Measurements from ENCODE around the gene TSTD1. TPM values are rescaled to one million over a fixed set of nuclear protein-coding genes. Genes with fewer than 3 reads are reported as not detected.

Gene TSTD1
- total RNA-seq, 1 donor, result 0.72 TPM

- TF ChIP-seq CTCF (IDR thresholded peaks at IDR 0.05; ENCODE audit: extremely low read depth, low read depth, low read length), result no peak
- Histone ChIP-seq H4K20me1 (ENCODE audit: insufficient read depth, low read length) (no peaks in the 10 kb centered on the region), H3K36me3 (ENCODE audit: insufficient read depth, low read length) (no peaks in the 10 kb centered on the region), H3K4me2 (ENCODE audit: insufficient read depth, low read length) (no peak overlapping the region), H3K27ac (ENCODE audit: low read depth, low read length) (peak overlapping the region; percentile 80), H2AFZ (ENCODE audit: low read length) (no peak overlapping the region), H3K27me3 (ENCODE audit: insufficient read depth, low read length) (no peaks in the 10 kb centered on the region), H3K4me1 (ENCODE audit: insufficient read depth, low read length) (peaks cover 46% of the 10 kb centered on the region), H3K9me3 (ENCODE audit: low read depth, low read length) (no peaks in the 10 kb centered on the region), H3K79me2 (ENCODE audit: insufficient read depth, low read length) (no peaks in the 10 kb centered on the region), H3K4me3 (ENCODE audit: insufficient read depth, low read length) (no peak overlapping the region)
- DNase-seq (ENCODE audit: insufficient read length, low spot score, missing footprints), result peak; percentile 83
These were observed 45.2 kb upstream of the TSTD1 start for GRCh38 chr1:161083748-161084596.

DNA sequence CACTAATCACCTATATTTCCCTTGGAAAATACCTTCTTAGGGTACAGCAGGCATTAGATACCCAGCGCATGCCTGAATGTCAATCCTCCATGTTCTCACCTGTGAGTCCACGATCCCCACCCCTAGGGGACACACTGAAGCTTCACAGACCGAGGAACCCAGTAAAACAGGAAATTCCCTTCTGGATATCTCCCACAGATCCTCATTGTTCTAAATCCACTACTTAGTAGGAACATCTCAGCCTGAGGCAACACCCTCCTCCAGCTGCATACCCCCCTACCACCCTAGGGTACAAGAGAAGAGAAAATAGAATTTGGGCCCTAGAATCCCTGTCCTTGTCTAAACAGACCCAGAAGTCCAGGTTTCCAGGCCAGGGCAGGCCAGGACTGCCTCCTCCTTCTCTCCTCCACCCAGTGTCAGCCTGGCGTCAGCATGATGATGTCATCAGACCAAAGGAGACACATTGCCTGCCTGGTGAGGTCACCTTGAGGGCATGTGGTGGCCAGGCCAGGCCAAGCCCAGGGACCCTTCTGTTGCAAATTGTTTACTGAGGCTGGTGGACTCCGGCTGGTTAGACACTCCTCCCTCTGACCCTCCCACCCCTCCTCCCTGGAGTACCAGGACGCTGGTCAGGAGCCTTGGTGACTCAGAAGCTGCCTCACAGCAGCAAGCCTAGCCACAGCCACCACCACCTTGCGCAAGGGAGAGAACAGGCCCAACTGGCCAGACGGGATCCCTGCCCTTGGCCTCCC lies 44.4 kb upstream of the TSTD1 start:
- H3K36me3 ChIP-seq (ENCODE audit: insufficient read depth, low read length), result no peaks in the 10 kb centered on the region
- no peaks in the 10 kb centered on the region for H4K20me1 ChIP-seq (ENCODE audit: insufficient read depth, low read length)
- peak overlapping the region; percentile 80 for H3K27ac ChIP-seq (ENCODE audit: low read depth, low read length)
- H3K4me3 ChIP-seq (ENCODE audit: insufficient read depth, low read length), result no peak overlapping the region
- peak overlapping the region; percentile 16 for H3K4me2 ChIP-seq (ENCODE audit: insufficient read depth, low read length)
- TF ChIP-seq CTCF (IDR thresholded peaks at IDR 0.05; ENCODE audit: extremely low read depth, low read depth, low read length), result no peak
- H3K79me2 ChIP-seq (ENCODE audit: insufficient read depth, low read length), result no peaks in the 10 kb centered on the region
- H2AFZ ChIP-seq (ENCODE audit: low read length), result peak overlapping the region; percentile 69
- peak; percentile 98 for DNase-seq (ENCODE audit: insufficient read length, low spot score, missing footprints)
- no peaks in the 10 kb centered on the region for H3K27me3 ChIP-seq (ENCODE audit: insufficient read depth, low read length)
- H3K9me3 ChIP-seq (ENCODE audit: low read depth, low read length), result no peaks in the 10 kb centered on the region
- H3K4me1 ChIP-seq (ENCODE audit: insufficient read depth, low read length), result peaks cover 38% of the 10 kb centered on the region

DNA sequence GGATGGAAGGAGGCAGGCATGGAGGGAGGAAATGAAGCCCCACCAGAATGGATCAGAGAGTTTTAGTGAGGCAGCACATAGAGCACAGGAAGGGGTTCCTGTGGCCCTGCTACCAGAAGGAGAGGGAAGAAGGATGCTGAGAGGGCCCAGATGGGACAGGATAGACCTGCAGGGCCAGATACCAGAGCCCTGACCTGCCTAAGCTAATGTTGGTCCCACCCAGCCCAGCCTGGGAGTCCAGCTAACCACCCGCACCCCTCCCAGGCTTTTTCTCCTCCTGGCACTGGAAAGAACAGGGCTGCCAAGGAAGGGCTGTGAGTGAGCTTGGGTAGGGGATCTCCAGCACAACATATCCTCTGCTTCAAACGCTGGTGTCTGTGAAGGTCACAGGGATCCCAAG lies 43.7 kb upstream of the TSTD1 start:
- no peaks in the 10 kb centered on the region for H4K20me1 ChIP-seq (ENCODE audit: insufficient read depth, low read length)
- peak overlapping the region; percentile 80 for H3K27ac ChIP-seq (ENCODE audit: low read depth, low read length)
- H3K4me3 ChIP-seq (ENCODE audit: insufficient read depth, low read length), result no peak overlapping the region
- peaks cover 38% of the 10 kb centered on the region for H3K4me1 ChIP-seq (ENCODE audit: insufficient read depth, low read length)
- no peak for TF ChIP-seq CTCF (IDR thresholded peaks at IDR 0.05; ENCODE audit: extremely low read depth, low read depth, low read length)
- no peaks in the 10 kb centered on the region for H3K79me2 ChIP-seq (ENCODE audit: insufficient read depth, low read length)
- no peaks in the 10 kb centered on the region for H3K36me3 ChIP-seq (ENCODE audit: insufficient read depth, low read length)
- no peak overlapping the region for H3K4me2 ChIP-seq (ENCODE audit: insufficient read depth, low read length)
- no peak overlapping the region for H2AFZ ChIP-seq (ENCODE audit: low read length)
- no peaks in the 10 kb centered on the region for H3K27me3 ChIP-seq (ENCODE audit: insufficient read depth, low read length)
- no peak for DNase-seq (ENCODE audit: insufficient read length, low spot score, missing footprints)
- H3K9me3 ChIP-seq (ENCODE audit: low read depth, low read length), result no peaks in the 10 kb centered on the region

DNA sequence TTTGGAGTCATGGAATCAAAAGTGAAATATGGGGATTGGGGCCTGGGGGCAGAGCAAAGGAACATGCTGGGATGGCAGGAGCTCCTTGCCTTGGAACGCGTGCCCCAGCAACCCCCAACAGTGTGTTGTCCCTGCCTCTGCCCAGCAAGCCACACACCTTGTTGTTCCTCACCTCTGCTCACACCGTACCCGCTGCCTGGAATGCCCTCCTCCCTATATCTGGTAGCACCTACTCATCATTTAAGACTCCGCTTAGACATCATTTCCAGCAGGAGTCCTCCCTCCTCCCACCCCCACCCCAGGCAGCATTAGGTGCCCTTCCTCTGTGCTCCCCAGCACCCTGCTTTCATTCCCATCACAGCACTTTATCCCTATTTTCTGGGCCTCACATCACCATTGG lies 42.8 kb upstream of the TSTD1 start:
- H3K79me2 ChIP-seq (ENCODE audit: insufficient read depth, low read length), result no peaks in the 10 kb centered on the region
- TF ChIP-seq CTCF (IDR thresholded peaks at IDR 0.05; ENCODE audit: extremely low read depth, low read depth, low read length), result no peak
- peaks cover 38% of the 10 kb centered on the region for H3K4me1 ChIP-seq (ENCODE audit: insufficient read depth, low read length)
- no peak overlapping the region for H3K27ac ChIP-seq (ENCODE audit: low read depth, low read length)
- no peak overlapping the region for H2AFZ ChIP-seq (ENCODE audit: low read length)
- H3K27me3 ChIP-seq (ENCODE audit: insufficient read depth, low read length), result no peaks in the 10 kb centered on the region
- DNase-seq (ENCODE audit: insufficient read length, low spot score, missing footprints), result no peak
- H3K4me2 ChIP-seq (ENCODE audit: insufficient read depth, low read length), result no peak overlapping the region
- no peaks in the 10 kb centered on the region for H4K20me1 ChIP-seq (ENCODE audit: insufficient read depth, low read length)
- no peaks in the 10 kb centered on the region for H3K36me3 ChIP-seq (ENCODE audit: insufficient read depth, low read length)
- no peaks in the 10 kb centered on the region for H3K9me3 ChIP-seq (ENCODE audit: low read depth, low read length)
- H3K4me3 ChIP-seq (ENCODE audit: insufficient read depth, low read length), result no peak overlapping the region

All from osteoblast (primary cell).